HG03108 (cell line): Measurements from ENCODE around the gene DRD3.
A peak's percentile ranks its signal among the peaks of the same experiment; 100 is the strongest.

Experiments used
- ATAC-seq: cut with Tn5 transposase; IDR thresholded peaks from one replicate; pipeline ENCODE4 v1.9.1; 2021; ENCODE audit warnings: moderate library complexity; ENCODE audit not compliant: unreplicated experiment

Gene DRD3

DNA sequence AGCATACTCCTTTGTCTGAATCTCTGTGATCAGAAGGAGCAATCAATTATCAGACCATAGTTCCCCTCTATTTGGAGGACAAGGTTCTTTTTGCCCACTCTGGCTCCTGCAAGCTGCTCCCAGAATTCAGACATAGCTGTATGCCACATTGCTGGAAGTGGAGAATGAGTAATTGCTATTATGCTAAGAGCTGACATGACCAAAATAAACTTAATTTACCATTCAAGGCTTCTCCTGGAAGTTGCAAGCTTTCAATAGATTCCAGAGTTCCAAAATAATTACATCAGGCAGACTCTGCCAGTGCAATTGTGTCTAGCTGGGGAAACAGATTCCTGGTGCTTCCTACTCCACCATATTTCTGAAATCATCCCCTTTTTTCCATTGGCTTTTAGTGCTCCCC lies 7.6 kb upstream of the DRD3 start:
- no peak for ATAC-seq

DNA sequence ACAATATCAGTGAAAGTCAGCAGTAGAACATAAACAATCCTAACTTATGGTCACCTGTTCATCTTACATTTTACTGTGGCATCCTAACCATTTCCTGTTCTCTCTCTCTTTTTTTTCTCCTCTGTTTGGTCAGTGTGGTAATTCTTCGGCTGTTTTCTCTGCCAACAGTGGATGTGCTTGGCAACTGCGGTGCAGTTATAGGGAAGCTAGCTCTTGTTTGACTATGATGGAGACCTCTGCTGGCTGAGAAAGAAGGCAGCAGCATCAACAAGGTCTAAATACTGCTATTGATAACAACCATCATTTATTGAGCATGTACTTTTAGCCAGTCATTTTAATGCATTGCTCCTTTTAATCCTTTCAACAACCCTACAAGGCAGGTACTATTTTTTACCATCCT lies 723 bp upstream of the DRD3 start:
- ATAC-seq: no peak

DNA sequence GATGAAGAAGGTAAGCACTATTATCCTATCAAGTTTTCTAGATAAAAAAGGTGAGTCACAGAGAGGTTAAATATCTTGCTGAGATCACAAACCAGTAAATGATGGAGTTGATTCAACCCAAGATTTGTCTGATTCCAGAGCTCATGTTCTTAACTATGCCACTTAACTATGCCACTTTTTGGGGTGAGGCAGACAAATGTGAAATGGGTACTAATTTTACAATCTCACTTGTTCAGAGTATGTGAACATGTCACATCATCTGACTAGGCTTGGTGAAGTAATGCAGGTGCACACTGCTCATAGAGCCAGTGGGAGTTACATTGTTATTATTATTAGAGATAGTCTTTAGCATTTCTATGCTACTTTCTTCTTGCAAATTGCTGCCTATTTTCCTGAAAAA lies 2.0 kb downstream of the DRD3 start:
- ATAC-seq: no peak

DNA sequence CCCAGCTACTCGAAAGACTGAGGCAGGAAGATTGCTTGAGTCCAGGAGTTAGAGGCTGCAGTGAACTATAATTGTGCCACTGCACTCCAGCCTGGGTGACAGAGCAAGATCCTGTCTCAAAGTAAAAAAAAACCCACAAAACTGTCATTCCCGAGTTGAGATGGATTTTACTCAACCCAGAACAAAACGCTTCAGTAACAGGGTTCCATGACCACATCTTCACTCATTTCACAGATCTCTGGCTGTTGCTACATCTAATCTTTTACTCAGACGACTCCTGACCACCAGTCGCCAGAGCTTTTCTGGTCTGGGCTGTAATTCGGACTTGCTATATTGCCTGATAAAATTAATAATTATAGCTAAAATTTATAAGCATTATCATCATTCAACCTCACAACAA lies 2.4 kb downstream of the DRD3 start:
- no peak for ATAC-seq

DNA sequence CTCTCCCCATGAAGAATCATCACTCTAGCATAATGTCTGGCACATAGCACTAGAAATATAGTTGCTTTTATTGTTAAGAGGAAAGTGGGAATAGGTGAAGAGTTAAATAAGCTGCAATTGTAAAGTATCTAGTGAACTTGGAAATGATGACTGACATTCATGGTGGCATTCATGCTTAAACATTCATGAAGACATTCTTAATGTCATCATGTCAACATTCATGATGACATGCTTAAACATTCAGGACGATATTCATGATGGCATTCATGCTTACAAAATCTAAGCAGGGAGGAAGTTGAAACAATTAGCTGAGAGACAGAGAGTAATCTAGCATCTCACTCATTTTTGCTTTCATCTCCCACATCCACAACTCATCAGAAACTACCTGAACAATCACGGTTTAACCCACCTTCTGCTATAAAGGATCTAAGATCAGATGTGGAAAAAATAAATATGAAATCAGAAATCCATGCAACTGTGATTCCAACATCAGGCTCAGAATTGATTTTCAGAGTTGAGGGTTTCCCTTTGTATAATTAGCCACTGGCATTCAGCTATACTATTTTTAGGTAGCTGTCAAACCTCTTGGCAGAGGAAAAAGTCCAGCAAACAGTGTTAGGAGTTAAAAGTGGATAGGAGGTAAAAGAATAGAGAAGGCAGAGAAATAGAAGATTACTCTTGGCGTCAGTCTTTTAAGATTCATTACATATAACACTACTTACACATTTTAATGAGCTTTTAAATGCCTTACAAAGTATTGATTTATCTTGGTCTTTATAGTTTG lies 3.5 kb downstream of the DRD3 start:
- ATAC-seq: no peak

DNA sequence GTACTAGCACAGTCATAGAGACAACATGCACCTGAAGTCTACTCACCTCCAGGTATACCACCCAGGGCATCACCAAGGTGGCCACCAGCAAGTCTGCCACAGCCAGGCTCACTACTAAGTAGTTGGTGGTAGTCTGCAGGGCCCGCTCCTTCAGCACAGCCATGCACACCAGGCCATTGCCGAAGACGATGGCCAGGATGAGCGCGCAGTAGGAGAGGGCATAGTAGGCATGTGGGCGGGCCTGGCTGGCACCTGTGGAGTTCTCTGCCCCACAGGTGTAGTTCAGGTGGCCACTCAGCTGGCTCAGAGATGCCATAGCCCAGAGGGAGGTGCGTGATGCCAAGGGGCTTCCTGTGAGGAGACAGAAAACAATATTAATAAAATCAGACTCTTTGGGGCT lies 7.2 kb downstream of the DRD3 start:
- no peak for ATAC-seq

DNA sequence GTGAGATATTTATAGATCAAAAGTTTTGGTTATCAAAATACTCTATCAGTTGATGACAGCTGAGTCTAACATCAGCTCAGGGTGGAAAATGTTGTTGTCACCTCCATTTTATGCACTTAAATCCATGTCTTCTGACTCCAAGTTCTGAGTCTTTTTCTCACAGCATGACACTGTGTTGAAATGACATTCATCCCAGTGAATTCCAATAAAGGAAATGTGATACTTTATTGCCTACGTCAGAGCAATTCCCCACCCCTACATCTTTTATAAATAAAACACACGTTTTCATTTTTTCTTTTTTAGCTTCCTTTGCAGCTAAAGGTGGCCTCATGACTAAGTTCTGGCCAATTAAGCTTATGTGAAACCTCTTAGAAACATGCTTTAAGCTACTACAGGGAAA lies 10.7 kb downstream of the DRD3 start:
- ATAC-seq: no peak

DNA sequence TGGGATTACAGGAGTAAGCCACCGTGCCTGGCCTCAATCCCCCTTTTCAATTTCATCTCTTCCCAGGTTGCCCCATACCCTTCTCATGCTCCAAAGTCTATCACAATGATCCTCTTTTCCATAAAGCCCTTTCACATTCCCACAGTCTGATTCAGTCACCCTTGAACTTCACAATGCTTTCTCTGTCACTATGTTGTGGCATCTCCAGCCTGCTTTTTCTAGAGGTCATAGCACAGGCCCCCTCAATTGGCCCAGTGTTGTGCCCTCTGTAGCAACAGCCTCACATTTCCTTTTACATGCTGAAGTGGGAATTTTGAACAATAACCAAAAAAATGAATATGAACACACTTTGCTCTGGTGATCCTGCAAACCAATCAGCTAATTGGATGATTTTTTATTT lies 21.5 kb downstream of the DRD3 start:
- no peak for ATAC-seq

DNA sequence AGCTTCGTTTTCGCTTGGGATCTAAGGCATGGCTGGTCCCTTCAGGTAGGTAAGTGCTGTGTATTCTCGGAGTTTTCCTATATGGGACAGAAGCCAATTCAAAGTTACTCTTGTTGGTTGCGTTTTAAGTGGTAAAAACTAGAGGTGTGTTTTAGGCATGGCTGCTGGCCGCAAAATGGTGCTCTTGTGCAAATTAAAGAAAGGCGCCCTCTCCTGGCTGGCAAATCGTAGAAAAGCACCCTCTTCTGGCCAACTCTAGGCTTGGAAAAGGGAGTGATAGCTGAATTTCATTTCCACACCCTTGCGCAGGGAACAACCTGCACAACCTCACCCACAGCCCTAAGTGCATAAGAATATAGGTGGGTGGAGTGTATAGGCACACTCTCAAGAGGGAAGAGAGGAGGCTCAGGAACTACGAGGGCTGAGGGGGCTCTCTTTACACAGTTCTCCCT lies 23.5 kb downstream of the DRD3 start:
- ATAC-seq: no peak

DNA sequence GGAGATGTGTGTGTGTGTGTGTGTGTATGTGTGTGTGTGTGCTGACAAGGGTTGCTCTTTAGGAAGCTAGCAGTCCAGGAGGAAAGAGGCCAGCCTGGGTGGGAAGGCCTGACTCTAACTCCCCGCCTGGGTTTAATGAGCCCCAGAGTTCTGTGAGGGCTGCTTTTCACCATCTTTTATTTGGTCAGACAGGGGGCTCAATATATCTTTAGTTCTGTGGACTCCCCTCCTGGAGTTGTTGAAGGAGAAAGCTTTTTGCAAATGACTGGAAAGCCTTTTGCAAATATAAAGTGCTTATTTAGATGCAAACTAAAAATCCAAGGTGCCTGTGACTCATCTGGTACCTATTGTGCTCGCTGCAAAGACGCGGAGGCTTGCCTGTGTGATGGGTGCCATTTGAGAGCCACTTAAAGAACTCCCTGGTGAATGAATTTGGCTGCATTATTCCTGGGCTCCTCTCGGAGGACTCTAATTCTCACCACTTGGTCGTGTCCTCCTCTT lies 24.5 kb downstream of the DRD3 start:
- ATAC-seq: no peak

DNA sequence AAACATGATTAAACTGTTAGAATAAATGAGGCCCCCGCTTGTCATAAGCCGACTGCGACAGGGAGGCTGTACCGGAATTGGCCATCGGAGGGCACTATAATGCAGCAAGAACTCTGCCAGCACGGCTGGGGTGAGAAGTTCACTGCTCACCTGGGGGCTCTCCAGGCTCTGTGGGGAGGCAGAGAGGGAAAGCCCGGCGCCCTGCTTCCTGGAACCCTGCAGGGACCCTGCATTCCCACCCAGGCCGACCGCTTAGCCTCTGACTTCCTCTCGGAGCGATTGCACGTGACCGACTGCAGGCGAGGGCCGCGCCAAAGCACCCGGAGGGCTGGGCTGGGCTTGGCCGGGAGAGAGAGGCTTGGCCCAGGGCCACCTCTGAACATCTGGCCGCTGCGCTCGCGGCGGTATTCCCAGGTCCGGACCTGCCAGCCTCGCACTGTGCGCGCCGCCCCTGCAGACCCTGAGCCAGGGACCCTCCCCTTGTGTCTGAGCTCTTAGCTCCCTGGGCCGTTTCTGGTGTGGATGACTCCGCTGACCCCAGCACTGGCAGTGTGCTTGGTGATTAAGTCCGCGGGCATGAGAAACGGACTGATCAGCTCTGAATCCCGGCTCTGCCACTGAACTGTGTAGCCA lies 26.2 kb downstream of the DRD3 start:
- ATAC-seq: peak; percentile 80

DNA sequence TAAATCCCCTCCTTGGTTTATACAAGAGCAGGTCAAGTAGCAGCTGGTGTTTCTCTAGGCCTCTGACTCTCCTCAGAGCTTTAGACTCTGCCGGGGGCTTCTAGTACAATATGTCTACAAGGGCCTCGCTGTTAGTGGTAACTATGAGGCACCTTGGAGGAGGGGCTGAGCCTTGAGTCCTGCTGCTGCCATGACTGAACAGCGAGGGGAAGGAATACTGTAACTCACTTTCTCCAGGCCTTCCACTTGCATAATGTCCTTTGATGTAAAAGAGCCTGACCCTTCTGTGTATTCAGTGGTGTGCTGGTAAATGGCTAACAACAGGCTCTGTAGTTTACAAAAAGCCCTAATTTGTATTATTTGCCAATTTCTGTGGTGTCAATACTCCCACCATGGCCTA lies 27.8 kb downstream of the DRD3 start:
- no peak for ATAC-seq

DNA sequence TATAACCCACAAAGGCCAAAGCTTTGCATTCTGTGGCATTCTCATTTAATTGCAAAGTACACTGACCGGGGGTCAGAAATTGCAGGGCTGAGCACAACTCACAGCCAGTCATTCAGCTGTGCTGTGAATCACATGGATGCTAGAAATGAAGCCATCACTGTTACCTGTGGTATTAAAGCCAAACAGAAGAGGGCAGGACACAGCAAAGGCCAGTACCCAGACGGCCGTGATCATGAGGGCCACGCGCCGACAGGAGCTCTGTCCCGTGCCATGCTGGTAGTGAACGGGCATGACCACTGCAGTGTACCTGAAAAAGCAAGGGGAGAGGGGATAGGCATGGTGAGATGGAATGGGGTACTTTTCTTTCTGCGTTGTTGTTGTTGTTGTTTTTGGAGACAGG lies 31.6 kb downstream of the DRD3 start:
- no peak for ATAC-seq

DNA sequence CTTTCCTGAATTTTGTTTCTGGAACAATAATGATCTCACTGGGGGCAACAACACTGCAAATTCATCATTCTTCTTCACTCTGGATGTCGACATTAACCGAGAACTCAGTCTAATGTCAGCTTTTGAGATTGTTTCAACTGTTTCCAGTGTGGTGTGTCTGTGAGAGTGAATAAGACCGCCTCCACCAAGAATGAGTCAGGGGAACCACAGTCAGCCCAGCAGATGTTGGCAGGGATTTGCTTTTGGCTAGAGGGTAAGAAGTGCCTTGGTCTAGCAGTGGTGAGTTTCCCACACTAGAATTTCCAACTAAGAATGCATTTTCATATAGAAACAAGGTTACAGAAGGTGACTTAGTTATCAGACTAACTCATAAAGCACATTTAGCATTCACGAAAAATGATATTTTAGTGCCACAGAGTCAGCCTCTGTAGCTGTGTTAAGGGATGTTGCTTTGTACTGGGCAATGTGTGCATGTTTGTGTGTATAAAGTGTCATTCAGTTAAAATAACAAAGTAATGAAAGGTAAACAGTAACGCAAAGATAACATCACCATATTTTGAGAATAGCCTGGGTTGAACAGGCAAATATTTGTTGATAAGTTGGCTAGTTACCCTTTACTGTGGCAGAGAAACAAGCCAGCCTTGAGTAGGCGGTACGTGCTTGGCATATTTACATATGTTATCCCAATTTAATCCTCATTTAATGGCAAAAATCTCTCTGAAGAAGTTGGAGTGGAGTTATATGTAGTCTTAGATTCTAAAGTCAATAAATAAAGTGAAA lies 33.8 kb downstream of the DRD3 start:
- no peak for ATAC-seq

DNA sequence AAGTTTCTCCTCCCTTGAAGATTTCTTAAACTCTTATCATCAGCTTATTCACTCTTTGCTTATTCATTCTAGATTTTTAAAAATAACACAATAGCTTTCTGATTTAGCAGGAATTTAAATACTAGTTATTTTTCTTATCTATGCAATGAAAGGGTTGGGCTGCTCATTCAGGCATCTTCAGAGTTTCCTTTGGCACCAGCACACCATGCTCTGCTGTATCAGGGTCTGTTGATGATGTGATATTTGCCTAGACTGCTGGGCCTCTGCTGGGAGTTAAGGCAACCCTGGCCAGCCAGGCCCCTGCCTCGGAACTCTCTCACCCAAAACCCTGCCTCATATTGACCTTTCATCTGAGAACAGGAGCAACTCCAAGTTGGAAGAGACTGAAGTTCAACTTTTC lies 35.0 kb downstream of the DRD3 start:
- no peak for ATAC-seq

DNA sequence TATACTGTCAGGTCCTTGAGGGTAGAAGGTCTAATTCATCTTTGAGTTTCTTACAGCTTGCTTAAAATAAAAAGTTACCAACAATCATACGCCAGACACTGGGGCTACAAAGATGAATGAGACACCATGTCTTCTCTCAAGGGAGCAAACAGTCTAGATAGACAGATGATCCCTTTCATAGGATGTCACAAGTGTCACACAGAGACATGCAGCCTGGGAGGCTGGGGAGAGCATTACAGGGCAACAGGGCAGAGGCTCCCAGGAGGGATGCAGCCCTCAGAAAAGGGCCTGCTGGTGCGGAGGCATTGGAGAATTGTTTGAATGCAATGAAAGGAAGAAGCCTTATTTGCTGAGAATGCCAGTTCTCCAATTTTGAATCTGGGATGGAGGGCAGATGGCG lies 39.0 kb downstream of the DRD3 start:
- no peak for ATAC-seq

DNA sequence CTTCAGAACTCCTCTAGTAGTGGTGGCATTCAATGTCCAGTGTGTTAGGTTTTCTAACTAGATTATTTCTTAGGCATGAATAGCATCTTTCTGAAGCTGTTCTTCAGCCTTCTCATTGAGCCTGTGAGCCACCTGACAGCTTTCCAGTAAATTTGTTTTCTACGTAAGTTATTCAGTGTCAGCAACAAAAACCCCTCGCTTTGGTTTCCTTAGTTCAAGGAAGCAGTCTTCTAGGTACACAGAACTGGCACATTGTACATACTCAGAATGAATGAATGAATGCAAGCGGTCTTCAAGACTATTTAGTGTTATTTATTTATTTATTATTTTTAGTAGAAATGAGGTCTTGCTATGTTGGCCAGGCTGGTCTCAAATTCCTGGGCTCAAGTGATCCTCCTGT lies 44.9 kb downstream of the DRD3 start:
- no peak for ATAC-seq

DNA sequence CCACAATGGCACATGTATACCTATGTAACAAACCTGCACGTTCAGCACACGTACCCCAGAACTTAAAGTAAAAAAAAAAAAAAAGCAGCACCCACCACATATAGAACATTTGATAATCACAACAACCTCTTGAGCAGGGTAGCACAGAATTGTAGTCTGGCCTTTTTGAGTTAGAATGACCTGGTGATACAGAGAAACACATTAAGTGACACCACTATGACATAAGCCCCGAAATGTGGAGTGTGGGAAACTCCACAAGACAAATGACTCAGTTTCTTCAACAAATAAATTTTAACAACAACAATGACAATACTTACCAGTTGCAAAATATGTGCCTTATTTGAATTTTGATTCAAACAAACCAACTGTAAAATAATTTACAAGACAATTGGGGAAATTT lies 46.4 kb downstream of the DRD3 start:
- no peak for ATAC-seq

DNA sequence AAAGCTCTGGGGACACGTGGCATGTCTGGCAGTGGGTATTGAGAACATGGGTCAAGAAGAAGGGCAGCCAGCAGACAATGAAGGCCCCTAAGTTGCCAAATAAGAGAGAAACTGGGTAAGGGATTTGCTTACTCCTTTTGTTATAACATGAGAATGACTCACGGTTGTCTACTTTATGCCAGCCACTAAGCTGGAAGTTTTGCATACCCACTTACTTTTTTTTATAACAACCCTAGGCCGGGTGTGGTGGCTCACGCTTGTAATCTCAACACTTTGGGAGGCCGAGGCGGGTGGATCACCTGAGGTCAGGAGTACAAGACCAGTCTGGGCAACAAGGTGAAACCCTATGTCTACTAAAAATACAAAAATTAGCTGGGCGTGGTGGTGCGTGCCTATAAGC lies 50.0 kb downstream of the DRD3 start:
- no peak for ATAC-seq

DNA sequence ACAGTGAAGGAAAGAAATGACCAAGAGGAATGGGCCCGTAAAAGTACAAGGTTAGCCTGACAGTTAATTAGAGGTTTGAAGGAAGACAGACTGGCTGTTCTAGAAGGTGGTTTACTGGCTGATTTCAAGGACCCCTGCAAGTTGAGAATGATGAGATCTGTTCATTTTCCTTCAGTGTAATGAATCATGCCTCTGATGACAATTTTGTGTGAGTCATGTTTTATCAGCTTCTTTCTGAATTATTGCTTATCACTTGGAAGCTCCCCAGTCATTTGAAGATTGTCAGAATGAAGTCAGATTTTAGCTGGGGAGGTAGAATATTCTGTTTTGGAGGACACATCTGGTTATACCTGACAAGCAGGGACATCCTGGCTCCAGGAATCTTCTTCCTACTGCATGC lies 50.6 kb downstream of the DRD3 start:
- ATAC-seq: no peak

DNA sequence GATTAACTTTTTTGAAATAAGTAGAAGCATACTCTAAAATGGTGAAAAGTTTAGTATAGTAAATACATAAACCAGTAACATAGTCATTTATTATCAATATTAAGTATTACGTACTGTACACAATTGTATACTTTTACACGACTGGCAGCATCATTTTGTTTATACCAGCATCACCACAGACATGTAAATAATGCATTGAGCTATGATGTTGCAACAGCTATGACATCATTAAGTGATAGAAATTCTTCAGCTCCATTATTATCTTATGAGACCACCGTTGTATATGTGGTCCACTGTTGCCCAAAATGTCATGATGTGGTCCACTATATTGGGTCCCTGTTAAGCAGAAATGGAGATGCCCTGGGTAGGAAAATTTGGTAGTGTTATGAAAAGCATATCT lies 51.3 kb downstream of the DRD3 start:
- ATAC-seq: no peak

DNA sequence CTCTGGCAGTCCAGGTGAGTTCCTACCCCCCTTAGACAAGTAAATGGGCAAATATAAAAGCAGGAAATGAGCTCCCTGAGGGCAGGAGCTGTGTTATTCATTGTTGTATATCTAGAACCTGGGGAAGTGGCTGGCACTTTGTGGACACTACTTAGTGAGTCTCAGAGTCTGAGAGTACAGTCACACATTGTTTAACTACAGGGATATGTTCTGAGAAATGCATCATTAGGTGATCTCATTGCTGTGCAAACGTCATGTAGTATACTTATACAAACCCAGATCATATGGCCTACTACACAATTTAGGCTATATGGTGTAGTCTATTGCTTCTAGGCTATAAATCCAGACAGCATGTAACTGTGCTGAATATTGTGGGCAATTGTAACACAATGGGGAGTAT lies 52.4 kb downstream of the DRD3 start:
- ATAC-seq: no peak
